DOHH2 (cell line): Measurements from ENCODE around the gene IFNLR1.

Experiments
- CTCF ChIP-seq: fragments of 200-600 bp; sonication (generic); IDR thresholded peaks from one replicate; pipeline ENCODE4 v1.5.1; 2014; ENCODE audit warnings: antibody characterized with exemption, mild to moderate bottlenecking, low read depth, low read length; ENCODE audit not compliant: poor library complexity, severe bottlenecking
- EZH2phosphoT487 ChIP-seq: fragments of 200-600 bp; sonication (generic); IDR thresholded peaks from 2 replicates; pipeline ENCODE4 v1.6.1; 2017; ENCODE audit warnings: borderline replicate concordance, mild to moderate bottlenecking, antibody characterized with exemption, low read length, moderate library complexity, mixed read lengths

GRCh38 chr1:24111262-24111995 is 75.7 kb downstream of the IFNLR1 start:
- TF ChIP-seq CTCF, result no peak
- no peak for TF ChIP-seq EZH2phosphoT487
